GM21381 (cell line): ENCODE measurements around the gene SRP9.

Experiments used
- ATAC-seq: cut with Tn5 transposase; IDR thresholded peaks from one replicate; pipeline ENCODE4 v1.9.1; 2021; ENCODE audit warnings: mild to moderate bottlenecking, moderate library complexity; ENCODE audit not compliant: unreplicated experiment

The SRP9 gene

GRCh38 chr1:225777583-225778336 lies at the start of gene SRP9:
Gene SRP9 (plus strand): TSS chr1:225777826. CDS start chr1:225777941, 115 bp downstream.
- ATAC-seq: peak; percentile 99

- ATAC-seq: no peak
Measured at GRCh38 chr1:225731491-225731890, 46.1 kb upstream of the SRP9 start.

GRCh38 chr1:225733254-225733653 lies 44.4 kb upstream of the SRP9 start:
- ATAC-seq: no peak

GRCh38 chr1:225735252-225736149 lies 42.1 kb upstream of the SRP9 start:
- no peak for ATAC-seq

GRCh38 chr1:225736437-225737098 lies 41.1 kb upstream of the SRP9 start:
- no peak for ATAC-seq

- no peak for ATAC-seq
Measured at GRCh38 chr1:225737161-225737560, 40.5 kb upstream of the SRP9 start.

- ATAC-seq: no peak
Measured at GRCh38 chr1:225737866-225738265, 39.8 kb upstream of the SRP9 start.

- ATAC-seq: no peak
Measured at GRCh38 chr1:225738763-225739162, 38.9 kb upstream of the SRP9 start.

GRCh38 chr1:225739542-225740107 lies 38.0 kb upstream of the SRP9 start:
- ATAC-seq: no peak

GRCh38 chr1:225744745-225745144 lies 32.9 kb upstream of the SRP9 start:
- ATAC-seq: no peak

GRCh38 chr1:225745273-225745672 lies 32.4 kb upstream of the SRP9 start:
- ATAC-seq: no peak

- no peak for ATAC-seq
Measured at GRCh38 chr1:225746361-225747179, 31.1 kb upstream of the SRP9 start.

GRCh38 chr1:225747566-225747965 lies 30.1 kb upstream of the SRP9 start:
- no peak for ATAC-seq

- no peak for ATAC-seq
Measured at GRCh38 chr1:225748529-225748928, 29.1 kb upstream of the SRP9 start.

GRCh38 chr1:225749706-225750105 lies 27.9 kb upstream of the SRP9 start:
- ATAC-seq: no peak

- ATAC-seq: no peak
Measured at GRCh38 chr1:225750420-225750819, 27.2 kb upstream of the SRP9 start.

GRCh38 chr1:225750875-225751824 lies 26.5 kb upstream of the SRP9 start:
- ATAC-seq: no peak

GRCh38 chr1:225752245-225752644 lies 25.4 kb upstream of the SRP9 start:
- no peak for ATAC-seq
